22Rv1 (cell line): ENCODE data around the gene DCC.

ENCODE experiments used
- ZFX ChIP-seq: fragments of 450-650 bp; IDR thresholded peaks from 2 replicates; pipeline ENCODE4 v1.6.1; 2017; ENCODE audit warnings: antibody characterized with exemption, borderline replicate concordance
- TF ChIP-seq, protein P1 (sequence below): fragments of 450-650 bp; IDR thresholded peaks from 2 replicates; pipeline ENCODE4 v1.5.1; 2017; ENCODE audit warnings: mild to moderate bottlenecking

DNA sequence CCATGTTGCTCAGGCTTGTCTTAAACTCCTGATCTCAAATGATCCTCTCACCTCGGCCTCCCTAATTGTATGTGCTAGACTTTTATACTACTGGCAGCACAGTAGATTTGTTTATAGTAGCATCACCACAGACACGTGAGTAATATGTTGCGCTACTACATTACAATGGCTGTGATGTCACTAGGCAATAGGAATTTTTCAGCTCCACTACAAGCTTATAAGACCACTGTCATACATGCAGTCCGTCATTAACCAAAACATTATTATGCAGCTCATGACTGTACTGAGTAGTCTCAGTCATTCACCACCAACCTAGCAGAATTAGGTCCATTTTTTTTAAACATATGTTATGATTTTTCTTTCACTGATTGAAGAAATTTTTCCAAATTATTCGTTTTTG, 398.9 kb downstream of the DCC start:
- TF ChIP-seq, protein P1, sequence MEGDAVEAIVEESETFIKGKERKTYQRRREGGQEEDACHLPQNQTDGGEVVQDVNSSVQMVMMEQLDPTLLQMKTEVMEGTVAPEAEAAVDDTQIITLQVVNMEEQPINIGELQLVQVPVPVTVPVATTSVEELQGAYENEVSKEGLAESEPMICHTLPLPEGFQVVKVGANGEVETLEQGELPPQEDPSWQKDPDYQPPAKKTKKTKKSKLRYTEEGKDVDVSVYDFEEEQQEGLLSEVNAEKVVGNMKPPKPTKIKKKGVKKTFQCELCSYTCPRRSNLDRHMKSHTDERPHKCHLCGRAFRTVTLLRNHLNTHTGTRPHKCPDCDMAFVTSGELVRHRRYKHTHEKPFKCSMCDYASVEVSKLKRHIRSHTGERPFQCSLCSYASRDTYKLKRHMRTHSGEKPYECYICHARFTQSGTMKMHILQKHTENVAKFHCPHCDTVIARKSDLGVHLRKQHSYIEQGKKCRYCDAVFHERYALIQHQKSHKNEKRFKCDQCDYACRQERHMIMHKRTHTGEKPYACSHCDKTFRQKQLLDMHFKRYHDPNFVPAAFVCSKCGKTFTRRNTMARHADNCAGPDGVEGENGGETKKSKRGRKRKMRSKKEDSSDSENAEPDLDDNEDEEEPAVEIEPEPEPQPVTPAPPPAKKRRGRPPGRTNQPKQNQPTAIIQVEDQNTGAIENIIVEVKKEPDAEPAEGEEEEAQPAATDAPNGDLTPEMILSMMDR, result no peak
- TF ChIP-seq ZFX, result no peak
